Activated naive CD8-positive, alpha-beta T cell treated with anti-CD3 and anti-CD28 coated beads, Interleukin-2, amount 50 U/mL, for 24 hours (primary cell): Measurements from ENCODE around the gene ZNF205.
"Not testable (repeated sequence)": the region's sequence is repeated elsewhere in the genome, so short reads cannot be mapped to it uniquely, and the experiment has no call there.

ENCODE experiments used
- ATAC-seq: fragments of 150-1000 bp; cut with Tn5 transposase; one replicate; pipeline ENCODE4 v1.10.0; 2021
- DNase-seq: peaks from one replicate; pipeline ENCODE4 v3.0.0; 2021
- H3K27ac Mint-ChIP-seq: one replicate; pipeline ENCODE4 v1.8.0; 2021; ENCODE audit warnings: mild to moderate bottlenecking, mixed read lengths
- H3K27me3 Mint-ChIP-seq: one replicate; pipeline ENCODE4 v1.8.0; 2021; ENCODE audit warnings: mixed read lengths
- H3K36me3 Mint-ChIP-seq: one replicate; pipeline ENCODE4 v1.8.0; 2021; ENCODE audit warnings: low read depth, mixed read lengths
- H3K4me1 Mint-ChIP-seq: one replicate; pipeline ENCODE4 v1.8.0; 2021; ENCODE audit warnings: mixed read lengths
- H3K4me3 Mint-ChIP-seq: one replicate; pipeline ENCODE4 v1.8.0; 2021; ENCODE audit warnings: mild to moderate bottlenecking, moderate library complexity, mixed read lengths
- H3K9me3 Mint-ChIP-seq: one replicate; pipeline ENCODE4 v1.8.0; 2021; ENCODE audit warnings: mixed read lengths

ZNF205 gene

DNA sequence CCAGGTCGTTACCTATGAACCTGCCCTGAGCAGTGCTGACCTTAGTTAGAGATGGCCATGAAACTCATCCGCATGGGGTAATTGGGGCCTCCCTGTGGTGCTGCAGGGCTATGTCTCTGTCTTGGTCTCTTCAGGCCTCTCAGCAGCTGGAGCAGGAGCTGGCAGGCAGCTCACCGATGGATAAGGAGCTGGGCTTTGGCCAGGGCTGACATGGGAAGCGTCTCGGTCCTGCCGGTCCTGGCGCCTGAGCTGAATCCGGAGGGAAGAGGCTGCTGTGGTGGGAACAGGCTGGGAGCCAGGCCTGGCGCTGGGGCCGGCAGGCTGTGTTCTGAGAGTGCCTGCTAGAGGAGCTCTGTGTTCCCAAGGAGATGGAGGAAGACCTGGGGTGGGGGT, 36.9 kb upstream of the ZNF205 start:
- ATAC-seq, result no peak
- peaks cover 5% of the 10 kb centered on the region for H3K9me3 Mint-ChIP-seq
- peaks cover 74% of the 10 kb centered on the region for H3K4me1 Mint-ChIP-seq
- DNase-seq, result no peak
- no peaks in the 10 kb centered on the region for H3K27me3 Mint-ChIP-seq
- H3K4me3 Mint-ChIP-seq, result peak overlapping the region; percentile 54
- peaks cover 20% of the 10 kb centered on the region for H3K36me3 Mint-ChIP-seq
- H3K27ac Mint-ChIP-seq, result peak overlapping the region; percentile 89

DNA sequence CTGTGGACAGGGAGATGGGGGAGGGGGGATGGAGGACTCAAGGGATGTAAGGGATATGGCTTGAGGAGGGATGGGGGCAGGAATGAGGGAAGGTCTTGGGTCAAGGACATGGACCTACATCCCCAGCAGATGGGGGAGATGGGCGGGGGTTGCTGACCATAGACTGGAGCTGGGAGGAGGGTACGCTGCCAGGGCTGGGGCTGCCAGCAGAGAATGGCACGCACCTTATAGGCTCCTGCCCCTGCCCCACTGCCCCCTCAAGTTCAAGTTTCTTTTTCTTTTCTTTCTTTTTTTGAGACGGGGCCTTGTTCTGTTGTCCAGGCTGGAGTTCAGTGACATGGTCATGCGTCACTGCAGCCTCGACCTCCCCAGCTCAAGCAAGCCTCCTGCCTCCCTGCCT, 36.4 kb upstream of the ZNF205 start:
- not testable (repeated sequence) for DNase-seq, ATAC-seq, H3K4me3 Mint-ChIP-seq, H3K27ac Mint-ChIP-seq, H3K27me3 Mint-ChIP-seq, H3K9me3 Mint-ChIP-seq
- peaks cover 78% of the 10 kb centered on the region for H3K4me1 Mint-ChIP-seq
- H3K36me3 Mint-ChIP-seq, result peaks cover 24% of the 10 kb centered on the region

DNA sequence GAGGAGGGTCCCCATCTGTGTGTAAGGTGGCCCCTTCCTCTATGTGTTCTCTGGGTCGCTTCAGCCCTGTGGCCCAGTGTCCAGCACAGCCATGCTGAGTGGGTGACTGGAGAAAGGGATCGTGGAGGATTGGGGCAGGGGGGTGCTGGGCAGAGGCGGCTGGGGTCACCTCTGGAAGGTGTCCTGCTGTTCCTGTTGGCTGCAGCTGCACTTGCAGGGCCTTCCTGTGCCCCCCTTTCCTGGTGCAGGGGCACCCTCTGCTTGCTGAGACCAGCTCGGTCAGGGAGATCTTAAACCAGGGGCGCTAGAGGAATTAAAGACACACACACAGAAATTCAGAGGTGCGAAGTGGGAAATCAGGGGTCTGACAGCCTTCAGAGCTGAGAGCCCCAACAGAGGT, 35.8 kb upstream of the ZNF205 start:
- Mint-ChIP-seq H3K4me3 (peak overlapping the region; percentile 35), H3K27ac (peak overlapping the region; percentile 89), H3K9me3 (peaks cover 11% of the 10 kb centered on the region), H3K4me1 (peaks cover 78% of the 10 kb centered on the region), H3K36me3 (peaks cover 25% of the 10 kb centered on the region), H3K27me3 (no peaks in the 10 kb centered on the region)
- ATAC-seq (no peak), DNase-seq (no peak)

DNA sequence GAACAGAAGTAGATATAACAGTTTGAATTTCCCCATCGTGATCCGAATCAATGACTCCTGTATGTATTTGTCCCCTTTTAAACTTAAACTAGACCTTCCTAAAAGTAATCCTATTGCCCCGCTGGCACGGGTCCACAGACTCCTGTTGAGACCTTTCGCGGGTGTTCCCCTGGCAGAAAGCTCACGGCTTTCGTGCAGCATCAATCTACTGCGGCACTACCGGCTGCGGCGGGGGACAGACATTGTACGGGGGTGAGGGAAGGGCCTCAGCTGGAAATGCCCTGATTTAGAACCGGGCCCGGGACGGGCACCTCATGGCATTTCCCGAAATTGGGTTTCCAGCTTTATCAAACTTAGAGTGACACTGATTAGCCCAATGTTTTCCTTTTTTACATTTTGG, 32.4 kb upstream of the ZNF205 start:
- H3K4me1 Mint-ChIP-seq, result peaks cover 56% of the 10 kb centered on the region
- H3K9me3 Mint-ChIP-seq, result peaks cover 11% of the 10 kb centered on the region
- peaks cover 22% of the 10 kb centered on the region for H3K36me3 Mint-ChIP-seq
- ATAC-seq (no peak), DNase-seq (no peak)
- H3K27ac Mint-ChIP-seq, result no peak overlapping the region
- H3K4me3 Mint-ChIP-seq, result no peak overlapping the region
- H3K27me3 Mint-ChIP-seq, result no peaks in the 10 kb centered on the region

DNA sequence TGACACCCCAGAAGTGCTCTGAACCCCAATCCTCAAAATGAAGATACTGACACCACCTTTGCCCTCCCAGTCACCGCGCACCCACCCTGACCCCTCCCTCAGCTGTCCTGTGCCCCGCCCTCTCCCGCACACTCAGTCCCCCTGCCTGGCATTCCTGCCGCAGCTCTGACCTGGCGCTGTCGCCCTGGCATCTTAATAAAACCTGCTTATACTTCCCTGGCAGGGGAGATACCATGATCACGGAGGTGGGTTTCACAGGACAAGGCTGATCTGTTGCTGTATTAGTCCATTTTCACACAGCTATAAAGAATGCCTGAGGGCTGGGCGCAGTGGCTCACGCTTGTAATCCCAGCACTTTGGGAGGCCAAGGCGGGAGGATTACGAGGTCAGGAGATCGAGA, 30.4 kb upstream of the ZNF205 start:
- not testable (repeated sequence) for DNase-seq, H3K27me3 Mint-ChIP-seq, ATAC-seq, H3K4me3 Mint-ChIP-seq, H3K27ac Mint-ChIP-seq
- peaks cover 40% of the 10 kb centered on the region for H3K4me1 Mint-ChIP-seq
- peaks cover 22% of the 10 kb centered on the region for H3K36me3 Mint-ChIP-seq
- H3K9me3 Mint-ChIP-seq, result peaks cover 11% of the 10 kb centered on the region

DNA sequence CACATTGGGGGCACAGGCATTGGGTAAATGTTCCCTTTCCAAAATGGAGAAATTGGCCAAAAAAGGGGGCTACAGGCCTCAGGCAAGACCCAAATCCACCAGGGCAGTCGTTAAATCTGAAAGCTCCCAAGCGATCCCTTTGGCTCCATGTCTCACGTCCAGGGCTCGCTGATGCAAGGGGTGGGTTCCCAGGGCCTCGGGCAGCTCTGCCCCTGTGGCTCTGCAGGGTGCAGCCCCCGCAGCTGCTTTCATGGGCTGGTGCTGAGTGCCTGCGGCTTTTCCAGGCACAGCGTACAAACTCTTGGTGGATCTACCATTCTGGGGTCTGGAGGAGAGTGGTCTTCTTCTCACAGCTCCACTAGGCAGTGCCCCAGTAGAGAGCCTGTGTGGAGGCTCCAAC, 29.0 kb upstream of the ZNF205 start:
- DNase-seq, H3K9me3 Mint-ChIP-seq, H3K27ac Mint-ChIP-seq, H3K4me3 Mint-ChIP-seq, H3K27me3 Mint-ChIP-seq, ATAC-seq: not testable (repeated sequence)
- Mint-ChIP-seq H3K36me3 (peaks cover 16% of the 10 kb centered on the region), H3K4me1 (peaks cover 34% of the 10 kb centered on the region)

DNA sequence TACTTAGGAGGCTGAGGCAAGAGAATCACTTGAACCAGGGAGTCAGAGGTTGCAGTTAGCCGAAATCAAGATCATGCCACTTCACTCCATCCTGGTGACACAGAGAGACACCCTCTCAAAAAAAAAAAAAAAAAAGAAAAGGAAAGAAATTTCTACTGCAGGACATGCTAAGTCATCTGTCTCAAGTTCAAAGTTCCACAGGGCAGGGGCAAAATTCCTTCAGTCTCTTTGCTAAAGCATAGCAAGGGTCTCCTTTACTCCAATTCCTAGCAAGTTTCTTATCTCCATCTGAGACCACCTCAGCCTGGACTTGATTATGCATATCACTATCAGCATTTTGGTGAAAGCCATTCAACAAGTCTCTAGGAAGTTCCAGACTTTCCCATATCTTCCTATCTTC, 27.9 kb upstream of the ZNF205 start:
- Mint-ChIP-seq H3K4me1 (peaks cover 30% of the 10 kb centered on the region), H3K27me3 (no peaks in the 10 kb centered on the region), H3K27ac (no peak overlapping the region), H3K36me3 (peaks cover 12% of the 10 kb centered on the region), H3K9me3 (peaks cover 5% of the 10 kb centered on the region), H3K4me3 (no peak overlapping the region)
- ATAC-seq, result no peak
- no peak for DNase-seq

DNA sequence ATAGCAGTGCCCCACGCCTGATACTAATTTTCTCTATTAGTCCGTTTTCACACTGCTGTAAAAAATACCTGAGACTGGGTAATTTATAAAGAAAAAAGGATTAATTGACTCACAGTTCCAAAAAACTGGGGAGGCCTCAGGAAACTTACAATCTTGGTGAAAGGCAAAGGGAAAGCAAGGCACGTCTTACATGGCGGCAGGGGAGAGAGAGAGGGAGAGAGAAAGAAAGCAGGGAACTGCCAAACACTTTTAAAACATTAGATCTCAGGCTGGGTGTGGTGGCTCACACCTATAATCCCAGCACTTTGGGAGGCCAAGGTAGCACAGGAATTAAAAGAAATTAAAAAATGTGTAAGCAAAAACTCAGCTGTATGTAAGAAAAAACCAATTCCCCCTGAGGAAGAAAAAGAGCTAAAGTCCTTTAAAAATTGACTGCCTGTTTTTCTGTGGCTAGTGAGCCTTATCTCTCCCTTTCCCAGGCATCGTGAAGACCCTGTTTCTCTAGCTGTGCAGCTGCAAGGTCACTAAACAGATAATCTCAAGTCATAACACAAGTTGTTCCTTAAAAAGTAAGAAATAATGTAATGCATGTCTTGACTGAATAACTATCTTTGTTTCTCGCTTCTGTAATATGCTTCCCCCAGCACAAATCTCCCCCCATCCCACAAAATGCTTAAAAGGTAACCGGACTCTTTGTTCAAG, 27.3 kb upstream of the ZNF205 start:
- Mint-ChIP-seq H3K27ac (no peak overlapping the region), H3K4me3 (no peak overlapping the region), H3K9me3 (peaks cover 5% of the 10 kb centered on the region), H3K36me3 (peaks cover 8% of the 10 kb centered on the region), H3K4me1 (peaks cover 25% of the 10 kb centered on the region), H3K27me3 (no peaks in the 10 kb centered on the region)
- no peak for ATAC-seq
- DNase-seq, result no peak

DNA sequence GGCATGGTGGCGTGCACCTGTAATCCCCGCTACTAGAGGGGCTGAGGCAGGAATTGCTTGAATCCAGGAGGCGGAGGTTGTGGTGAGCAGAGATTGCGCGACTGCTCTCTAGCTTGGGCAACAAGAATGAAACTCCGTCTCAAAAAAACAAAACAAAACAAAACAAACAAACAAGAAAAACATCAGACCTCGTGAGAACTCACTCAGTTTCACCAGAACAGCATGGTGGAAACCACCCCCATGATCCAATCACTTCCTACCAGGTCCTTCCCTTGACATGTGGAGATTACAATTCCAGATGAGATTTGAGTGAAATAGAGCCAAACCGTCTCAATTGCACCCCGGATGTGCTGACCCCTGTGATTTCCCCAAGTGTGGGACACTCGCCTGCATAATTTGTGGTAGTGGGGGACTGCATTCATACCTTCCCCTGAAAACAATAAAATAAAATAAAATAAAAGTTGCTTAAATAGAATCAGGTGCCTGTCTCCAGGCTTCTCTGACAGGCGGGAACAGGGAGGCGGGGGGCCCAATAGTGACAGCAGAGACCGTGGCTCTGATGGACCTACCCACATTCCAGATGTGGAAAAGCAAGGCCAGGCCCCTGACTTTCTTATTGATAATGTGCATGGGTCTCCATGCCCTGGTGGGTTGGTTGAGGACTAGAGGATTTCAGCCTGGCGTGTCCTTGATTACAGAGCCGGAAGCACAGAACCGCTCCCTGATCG, 26.4 kb upstream of the ZNF205 start:
- peaks cover 23% of the 10 kb centered on the region for H3K4me1 Mint-ChIP-seq
- peaks cover under 1% of the 10 kb centered on the region for H3K36me3 Mint-ChIP-seq
- DNase-seq (no peak), ATAC-seq (no peak)
- H3K9me3 Mint-ChIP-seq, result peaks cover 1% of the 10 kb centered on the region
- no peak overlapping the region for H3K27ac Mint-ChIP-seq
- no peak overlapping the region for H3K4me3 Mint-ChIP-seq
- no peaks in the 10 kb centered on the region for H3K27me3 Mint-ChIP-seq

DNA sequence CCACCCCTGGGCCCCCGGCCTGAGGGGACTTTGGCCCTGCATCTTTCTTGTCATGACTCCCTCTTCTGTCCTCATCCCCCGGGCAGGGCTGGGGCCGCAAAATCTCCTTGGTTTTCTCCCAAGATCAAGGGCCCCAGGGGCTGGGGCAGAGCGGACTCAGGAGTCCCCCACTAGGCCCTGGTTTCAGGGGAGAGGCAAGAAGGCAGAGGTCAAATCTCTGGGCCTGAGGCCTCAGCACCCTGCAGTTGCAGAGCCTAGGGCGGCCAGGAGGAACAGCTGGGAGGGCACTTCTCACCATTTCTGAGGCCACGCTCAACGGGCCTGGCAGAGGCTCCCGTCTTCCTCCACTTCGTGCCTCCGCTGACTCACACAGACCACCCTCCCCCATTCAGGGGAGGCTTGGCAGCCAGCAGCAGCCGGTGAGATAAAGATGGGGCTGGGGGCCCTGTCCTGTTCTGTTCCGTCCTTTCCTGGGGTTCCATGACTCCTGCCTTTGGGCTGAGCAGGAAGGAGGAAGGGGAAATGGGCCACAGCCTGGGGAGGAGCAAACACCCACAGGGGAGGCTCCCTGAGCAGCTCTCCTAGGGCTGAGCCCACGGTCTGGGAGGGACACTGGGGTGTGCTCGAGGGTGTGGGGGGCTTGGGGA, 25.7 kb upstream of the ZNF205 start:
- DNase-seq (no peak), ATAC-seq (peak; percentile 40)
- Mint-ChIP-seq H3K9me3 (no peaks in the 10 kb centered on the region), H3K4me1 (peaks cover 21% of the 10 kb centered on the region), H3K27me3 (no peaks in the 10 kb centered on the region), H3K36me3 (no peaks in the 10 kb centered on the region), H3K4me3 (peak overlapping the region; percentile 34), H3K27ac (no peak overlapping the region)

DNA sequence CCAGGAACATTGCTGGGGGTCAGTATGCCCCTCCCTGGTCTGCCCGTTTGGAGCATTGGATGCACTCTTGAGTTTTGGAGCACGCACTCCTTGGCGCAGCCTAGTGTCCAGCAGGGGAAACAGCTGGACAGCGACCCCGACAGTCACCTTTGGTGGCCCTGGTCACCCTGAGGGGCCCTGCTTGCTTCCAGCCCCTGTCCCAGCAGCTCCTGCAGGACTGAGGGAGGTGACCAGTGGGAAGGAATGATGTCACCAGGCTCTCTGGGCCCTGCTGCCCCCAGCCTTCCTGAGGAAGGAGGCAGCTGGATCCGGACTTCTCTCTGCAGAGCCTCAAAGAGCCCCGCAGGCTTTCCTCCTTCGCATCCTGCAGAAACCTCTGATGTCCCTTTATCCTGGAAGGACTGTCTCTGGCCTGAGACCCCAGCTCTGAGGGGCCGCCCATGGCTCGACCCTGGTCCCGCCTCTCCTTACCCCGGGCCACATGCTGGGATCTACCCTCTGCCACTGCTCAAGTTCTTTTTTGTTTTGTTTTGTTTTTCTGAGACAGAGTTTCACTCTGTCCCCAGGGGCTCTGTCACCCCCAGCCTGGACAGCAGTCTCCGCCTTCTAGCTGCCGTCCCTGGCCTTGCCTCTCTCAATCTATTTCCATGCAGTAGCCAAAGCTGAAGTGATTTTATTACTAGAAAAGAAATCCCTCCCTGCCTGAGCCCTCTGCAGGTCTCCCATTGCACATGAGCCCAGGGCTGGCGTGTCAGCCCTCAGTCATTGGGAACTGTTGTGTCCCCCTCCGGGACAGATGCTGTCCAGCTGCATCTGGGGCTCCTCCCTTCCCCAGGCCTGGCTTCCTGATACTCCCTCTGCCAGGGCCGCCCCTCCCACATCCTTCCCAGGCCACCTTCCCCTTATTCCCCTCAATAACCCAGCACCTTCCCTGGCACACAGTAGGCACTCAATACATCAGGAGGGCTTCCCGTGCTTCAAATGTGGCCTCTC, 24.8 kb upstream of the ZNF205 start:
- Mint-ChIP-seq H3K9me3 (no peaks in the 10 kb centered on the region), H3K27ac (no peak overlapping the region), H3K4me1 (peaks cover 21% of the 10 kb centered on the region), H3K27me3 (no peaks in the 10 kb centered on the region), H3K36me3 (no peaks in the 10 kb centered on the region), H3K4me3 (peak overlapping the region; percentile 34)
- DNase-seq (no peak), ATAC-seq (peak; percentile 20)

DNA sequence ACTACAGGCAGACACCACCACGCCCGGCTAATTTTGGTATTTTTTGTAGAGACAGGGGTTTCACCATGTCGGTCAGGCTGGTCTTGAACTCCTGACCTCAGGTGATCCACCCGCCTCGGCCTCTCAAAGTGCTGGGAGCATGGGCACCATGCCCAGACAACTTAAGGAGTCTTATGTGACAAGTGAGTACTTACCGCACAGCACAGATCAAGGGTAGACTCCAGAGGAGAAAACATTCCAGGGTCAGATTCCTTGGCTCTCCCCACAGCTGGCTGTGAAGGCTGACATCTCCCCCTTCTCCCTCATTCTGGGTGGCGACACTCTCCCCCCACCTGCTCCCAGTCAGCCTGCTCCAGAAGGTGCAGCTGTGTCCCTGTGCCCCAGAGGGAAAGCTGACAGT, 23.9 kb upstream of the ZNF205 start:
- H3K27me3 Mint-ChIP-seq, result no peaks in the 10 kb centered on the region
- H3K36me3 Mint-ChIP-seq, result no peaks in the 10 kb centered on the region
- no peak overlapping the region for H3K27ac Mint-ChIP-seq
- no peaks in the 10 kb centered on the region for H3K9me3 Mint-ChIP-seq
- H3K4me3 Mint-ChIP-seq, result no peak overlapping the region
- H3K4me1 Mint-ChIP-seq, result peaks cover 19% of the 10 kb centered on the region
- DNase-seq (no peak), ATAC-seq (no peak)

DNA sequence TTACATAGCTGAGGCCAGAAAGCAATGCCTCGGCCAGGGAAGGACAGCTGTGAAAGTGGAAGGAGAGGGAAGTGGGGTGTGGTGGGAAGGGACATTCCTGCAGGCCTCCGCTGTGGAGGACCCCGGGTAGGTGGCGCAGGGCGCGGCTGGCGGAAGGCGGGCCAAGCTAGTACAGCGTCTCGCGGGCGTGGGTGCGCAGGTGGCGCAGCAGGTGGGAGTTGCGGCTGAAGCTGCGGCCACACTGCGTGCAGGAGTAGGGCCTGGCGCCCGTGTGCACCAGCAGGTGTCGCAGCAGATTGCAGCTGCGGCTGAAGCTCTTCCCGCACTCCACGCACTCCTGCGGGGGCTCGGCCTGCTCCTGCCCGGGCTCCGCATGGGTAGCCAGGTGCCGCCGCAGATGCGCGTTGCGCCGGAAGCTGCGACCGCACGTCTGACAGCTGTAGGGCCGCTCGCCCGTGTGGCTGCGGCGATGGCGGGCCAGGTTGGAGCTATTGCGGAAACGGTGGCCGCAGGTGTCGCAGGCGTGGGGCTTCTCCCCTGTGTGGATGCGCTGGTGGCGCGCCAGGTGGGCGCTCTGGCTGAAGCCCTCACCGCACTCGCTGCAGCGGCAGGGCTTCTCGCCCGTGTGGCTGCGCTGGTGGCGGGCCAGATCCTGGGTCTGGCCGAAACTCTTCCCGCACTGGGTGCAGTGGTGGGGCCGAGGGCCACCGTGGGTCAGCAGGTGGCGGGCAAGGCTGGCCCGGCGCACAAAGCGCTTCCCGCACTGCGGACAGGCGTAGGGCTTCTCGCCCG, 23.3 kb upstream of the ZNF205 start:
- no peaks in the 10 kb centered on the region for H3K36me3 Mint-ChIP-seq
- no peak overlapping the region for H3K27ac Mint-ChIP-seq
- ATAC-seq (no peak), DNase-seq (no peak)
- no peaks in the 10 kb centered on the region for H3K27me3 Mint-ChIP-seq
- peaks cover 19% of the 10 kb centered on the region for H3K4me1 Mint-ChIP-seq
- H3K9me3 Mint-ChIP-seq, result no peaks in the 10 kb centered on the region
- no peak overlapping the region for H3K4me3 Mint-ChIP-seq
